GM23338 (cell line): ENCODE data around the gene KAZN.

Source experiments
- EZH2 ChIP-seq: fragments of 200-600 bp; sonication (generic); IDR thresholded peaks from one replicate; pipeline ENCODE4 v1.8.0; 2017; ENCODE audit warnings: antibody characterized with exemption, mild to moderate bottlenecking, low read depth; ENCODE audit not compliant: unreplicated experiment
- EZH2phosphoT487 ChIP-seq: fragments of 200-600 bp; sonication (generic); IDR thresholded peaks from one replicate; pipeline ENCODE4 v1.8.1; 2018; ENCODE audit warnings: antibody characterized with exemption; ENCODE audit not compliant: unreplicated experiment
- JUNB ChIP-seq: IDR thresholded peaks from one replicate; pipeline ENCODE4 v1.6.1; 2016; ENCODE audit warnings: antibody characterized with exemption; ENCODE audit not compliant: unreplicated experiment
- POLR2AphosphoS5 ChIP-seq: IDR thresholded peaks from 2 replicates; pipeline ENCODE4 v1.6.1; 2016; ENCODE audit warnings: antibody characterized with exemption, low read depth
- ZNF331 ChIP-seq: fragments of 250-450 bp; sonication (Bioruptor Pico); IDR thresholded peaks from 2 replicates; pipeline ENCODE4 v1.5.0; 2020; ENCODE audit warnings: low read depth, mild to moderate bottlenecking, moderate library complexity
- TF ChIP-seq, protein P1 (sequence below), 2 experiments: fragments of 200-600 bp in 1 of 2; sonication (generic) in 1 of 2; conservative IDR thresholded peaks; 2 replicates each; pipeline versions ENCODE4 v1.5.1 to v1.6.1; 2016 to 2017; ENCODE audit warnings: antibody characterized with exemption in 2 of 2, low read depth in 2 of 2, mild to moderate bottlenecking in 2 of 2, moderate library complexity in 1 of 2
- TF ChIP-seq, protein P2 (sequence below): IDR thresholded peaks from one replicate; pipeline ENCODE4 v1.6.1; 2018; ENCODE audit warnings: antibody characterized with exemption; ENCODE audit not compliant: unreplicated experiment

DNA sequence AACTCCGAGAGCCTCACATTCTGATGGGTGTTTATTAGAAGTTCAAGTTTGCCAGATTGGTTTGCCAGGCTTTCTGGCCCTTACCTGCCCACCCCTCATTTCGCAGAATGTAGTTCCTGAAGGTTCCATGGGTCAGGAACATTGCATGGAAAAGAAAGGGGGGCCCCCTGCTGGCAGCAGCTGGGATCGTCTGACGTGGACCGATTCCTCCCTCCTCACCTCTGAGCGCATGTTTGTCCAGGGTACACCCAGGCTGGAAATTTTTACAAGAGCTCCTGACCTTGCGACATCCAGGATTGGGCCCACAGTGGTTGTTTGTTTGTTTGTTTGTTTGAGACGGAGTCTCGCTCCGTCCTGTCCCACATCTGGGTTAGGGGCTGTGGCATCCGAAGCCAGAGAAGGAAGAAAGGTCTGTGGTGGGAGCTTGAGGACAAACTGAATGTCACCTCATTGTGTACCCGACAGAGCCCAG, 429.1 kb downstream of the KAZN start:
- TF ChIP-seq, protein P1, sequence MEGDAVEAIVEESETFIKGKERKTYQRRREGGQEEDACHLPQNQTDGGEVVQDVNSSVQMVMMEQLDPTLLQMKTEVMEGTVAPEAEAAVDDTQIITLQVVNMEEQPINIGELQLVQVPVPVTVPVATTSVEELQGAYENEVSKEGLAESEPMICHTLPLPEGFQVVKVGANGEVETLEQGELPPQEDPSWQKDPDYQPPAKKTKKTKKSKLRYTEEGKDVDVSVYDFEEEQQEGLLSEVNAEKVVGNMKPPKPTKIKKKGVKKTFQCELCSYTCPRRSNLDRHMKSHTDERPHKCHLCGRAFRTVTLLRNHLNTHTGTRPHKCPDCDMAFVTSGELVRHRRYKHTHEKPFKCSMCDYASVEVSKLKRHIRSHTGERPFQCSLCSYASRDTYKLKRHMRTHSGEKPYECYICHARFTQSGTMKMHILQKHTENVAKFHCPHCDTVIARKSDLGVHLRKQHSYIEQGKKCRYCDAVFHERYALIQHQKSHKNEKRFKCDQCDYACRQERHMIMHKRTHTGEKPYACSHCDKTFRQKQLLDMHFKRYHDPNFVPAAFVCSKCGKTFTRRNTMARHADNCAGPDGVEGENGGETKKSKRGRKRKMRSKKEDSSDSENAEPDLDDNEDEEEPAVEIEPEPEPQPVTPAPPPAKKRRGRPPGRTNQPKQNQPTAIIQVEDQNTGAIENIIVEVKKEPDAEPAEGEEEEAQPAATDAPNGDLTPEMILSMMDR (conservative IDR thresholded peaks at IDR 0.05; ENCODE audit: low read depth in 2 of 2) = peak; percentile 85 to 87
- TF ChIP-seq POLR2AphosphoS5 (no peak), EZH2 (no peak), ZNF331 (CRISPR knock-in tag) (no peak), JUNB (no peak), EZH2phosphoT487 (no peak)
- TF ChIP-seq, protein P2, sequence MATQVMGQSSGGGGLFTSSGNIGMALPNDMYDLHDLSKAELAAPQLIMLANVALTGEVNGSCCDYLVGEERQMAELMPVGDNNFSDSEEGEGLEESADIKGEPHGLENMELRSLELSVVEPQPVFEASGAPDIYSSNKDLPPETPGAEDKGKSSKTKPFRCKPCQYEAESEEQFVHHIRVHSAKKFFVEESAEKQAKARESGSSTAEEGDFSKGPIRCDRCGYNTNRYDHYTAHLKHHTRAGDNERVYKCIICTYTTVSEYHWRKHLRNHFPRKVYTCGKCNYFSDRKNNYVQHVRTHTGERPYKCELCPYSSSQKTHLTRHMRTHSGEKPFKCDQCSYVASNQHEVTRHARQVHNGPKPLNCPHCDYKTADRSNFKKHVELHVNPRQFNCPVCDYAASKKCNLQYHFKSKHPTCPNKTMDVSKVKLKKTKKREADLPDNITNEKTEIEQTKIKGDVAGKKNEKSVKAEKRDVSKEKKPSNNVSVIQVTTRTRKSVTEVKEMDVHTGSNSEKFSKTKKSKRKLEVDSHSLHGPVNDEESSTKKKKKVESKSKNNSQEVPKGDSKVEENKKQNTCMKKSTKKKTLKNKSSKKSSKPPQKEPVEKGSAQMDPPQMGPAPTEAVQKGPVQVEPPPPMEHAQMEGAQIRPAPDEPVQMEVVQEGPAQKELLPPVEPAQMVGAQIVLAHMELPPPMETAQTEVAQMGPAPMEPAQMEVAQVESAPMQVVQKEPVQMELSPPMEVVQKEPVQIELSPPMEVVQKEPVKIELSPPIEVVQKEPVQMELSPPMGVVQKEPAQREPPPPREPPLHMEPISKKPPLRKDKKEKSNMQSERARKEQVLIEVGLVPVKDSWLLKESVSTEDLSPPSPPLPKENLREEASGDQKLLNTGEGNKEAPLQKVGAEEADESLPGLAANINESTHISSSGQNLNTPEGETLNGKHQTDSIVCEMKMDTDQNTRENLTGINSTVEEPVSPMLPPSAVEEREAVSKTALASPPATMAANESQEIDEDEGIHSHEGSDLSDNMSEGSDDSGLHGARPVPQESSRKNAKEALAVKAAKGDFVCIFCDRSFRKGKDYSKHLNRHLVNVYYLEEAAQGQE = no peak
